Activated T-cell treated with anti-CD3 and anti-CD28 coated beads, Interleukin-2, amount 50 U/mL, for 48 hours (primary cell): ENCODE data around the gene CKAP2L.

Experiments used
- DNase-seq, 2 experiments: peaks; one replicate each; pipeline ENCODE4 v3.0.0-alpha.2; 2020

CKAP2L gene

GRCh38 chr2:112791693-112792230, 27.4 kb upstream of the CKAP2L start:
- no peak for DNase-seq

DNA sequence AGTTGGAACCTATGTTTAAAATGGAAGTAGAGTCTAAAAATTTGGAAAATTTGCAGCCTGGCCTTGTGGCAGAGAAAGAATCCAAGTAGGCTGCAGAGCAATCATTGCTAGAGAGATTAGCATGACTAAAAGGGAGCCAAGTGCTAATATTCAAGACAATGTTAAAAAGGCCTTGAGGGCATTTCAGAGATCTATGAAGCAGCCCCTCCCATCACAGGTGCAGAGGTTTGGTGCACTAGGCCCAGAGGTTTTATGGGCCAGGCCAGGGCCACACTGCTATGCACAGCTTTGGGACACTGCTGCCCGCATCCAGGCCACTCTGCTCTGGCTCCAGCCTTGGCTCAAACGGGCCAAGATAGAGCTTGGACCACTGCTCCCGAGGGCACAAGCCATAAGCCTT, 26.6 kb upstream of the CKAP2L start:
- DNase-seq = no peak

GRCh38 chr2:112790305-112790704, 25.9 kb upstream of the CKAP2L start:
- DNase-seq = no peak

DNA sequence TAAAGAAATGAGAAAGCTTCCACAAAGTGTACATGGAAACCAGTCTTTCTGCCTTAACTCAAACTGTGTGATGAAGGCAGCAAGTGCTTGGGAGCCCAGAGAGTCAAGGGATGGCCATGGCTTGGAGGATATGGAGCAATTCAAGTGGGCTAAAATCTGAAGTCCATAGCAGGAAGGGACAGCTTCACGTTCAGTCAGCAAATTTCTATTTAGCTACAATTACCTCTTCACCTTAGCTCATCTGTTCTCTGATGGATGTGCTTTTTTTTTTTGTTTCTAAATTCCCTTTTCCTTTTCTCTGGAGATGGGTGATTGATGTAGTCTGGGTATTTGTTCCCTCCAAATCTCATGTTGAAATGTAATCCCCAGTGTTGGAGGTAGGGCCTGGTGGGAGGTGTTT, 24.8 kb upstream of the CKAP2L start:
- no peak for DNase-seq

DNA sequence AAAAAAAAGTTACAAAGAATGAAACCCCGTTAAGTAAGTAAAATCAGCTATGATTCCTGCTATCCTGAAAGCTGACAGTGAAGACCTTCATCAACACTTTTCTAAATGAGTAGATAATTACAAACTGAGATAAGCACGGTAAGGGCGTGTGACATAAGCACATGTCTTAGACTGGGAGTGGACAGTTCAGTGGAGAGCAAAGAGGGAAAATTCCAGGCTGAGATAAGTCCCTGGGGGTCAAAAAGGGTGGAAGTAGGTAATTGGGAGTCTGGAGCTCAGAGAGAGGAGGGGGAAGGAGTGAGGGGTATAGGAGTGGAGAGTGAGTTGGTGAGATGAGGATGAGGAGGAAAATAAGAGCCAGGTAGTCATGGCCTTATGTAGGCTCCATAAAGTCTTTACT, 24.2 kb upstream of the CKAP2L start:
- no peak for DNase-seq

DNA sequence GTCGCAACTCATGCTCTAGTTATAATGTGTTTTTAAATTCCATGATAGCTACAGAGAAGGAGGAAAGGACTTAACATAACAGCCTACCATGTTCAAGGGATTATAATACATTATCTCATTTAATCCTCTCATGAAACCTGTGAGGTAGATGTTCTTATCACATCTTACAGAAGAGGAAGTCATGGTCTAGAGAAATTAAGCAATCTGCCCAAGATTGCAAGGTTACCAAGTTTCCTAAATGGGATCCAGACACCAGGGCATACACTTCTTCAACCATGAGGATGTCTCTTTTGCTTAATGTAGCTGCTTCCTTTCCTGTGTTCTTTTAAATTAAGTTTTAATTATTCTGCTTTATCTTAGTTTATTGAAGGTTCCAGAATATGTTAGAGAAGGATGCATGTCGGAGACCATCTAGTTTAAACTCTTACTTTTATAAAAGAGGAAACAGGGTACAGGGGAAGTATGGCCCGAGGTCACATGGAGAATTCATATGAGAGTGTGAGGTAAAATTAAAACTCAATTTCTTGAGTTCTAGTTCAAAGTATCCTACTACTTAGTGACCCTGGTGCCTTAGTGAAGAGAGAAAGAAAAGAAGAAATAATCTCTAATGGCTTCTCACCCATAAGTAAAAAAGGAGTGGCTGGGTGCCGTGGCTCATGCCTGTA, 23.5 kb upstream of the CKAP2L start:
- no peak for DNase-seq

DNA sequence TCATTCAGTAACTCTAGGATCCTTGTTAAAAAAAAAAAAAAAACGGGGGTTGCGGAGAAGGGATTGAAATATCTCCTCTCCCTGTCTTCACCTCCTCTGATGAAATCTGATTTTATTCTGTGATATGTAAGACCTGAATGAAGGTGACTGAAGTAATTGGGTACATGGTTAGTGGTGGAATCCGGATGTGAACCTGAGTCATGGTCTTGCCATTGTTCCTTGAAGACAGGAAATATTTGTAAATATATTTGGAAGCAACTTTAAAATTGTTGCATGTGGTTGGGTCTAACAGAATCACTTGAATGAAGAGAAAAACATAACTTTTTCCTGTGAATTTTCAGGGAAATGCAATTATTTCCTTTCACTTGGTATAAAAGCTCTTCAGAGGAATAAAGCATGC, 22.9 kb upstream of the CKAP2L start:
- no peak for DNase-seq

GRCh38 chr2:112784199-112785189, 20.1 kb upstream of the CKAP2L start, which contains the start of gene IL1A:
Gene IL1A, minus strand, starts transcription at chr2:112784493. Its CDS starts 723 bp downstream, at chr2:112783770.
- no peak for DNase-seq

- DNase-seq = no peak
Observed at GRCh38 chr2:112783187-112783714, 18.8 kb upstream of the CKAP2L start.

DNA sequence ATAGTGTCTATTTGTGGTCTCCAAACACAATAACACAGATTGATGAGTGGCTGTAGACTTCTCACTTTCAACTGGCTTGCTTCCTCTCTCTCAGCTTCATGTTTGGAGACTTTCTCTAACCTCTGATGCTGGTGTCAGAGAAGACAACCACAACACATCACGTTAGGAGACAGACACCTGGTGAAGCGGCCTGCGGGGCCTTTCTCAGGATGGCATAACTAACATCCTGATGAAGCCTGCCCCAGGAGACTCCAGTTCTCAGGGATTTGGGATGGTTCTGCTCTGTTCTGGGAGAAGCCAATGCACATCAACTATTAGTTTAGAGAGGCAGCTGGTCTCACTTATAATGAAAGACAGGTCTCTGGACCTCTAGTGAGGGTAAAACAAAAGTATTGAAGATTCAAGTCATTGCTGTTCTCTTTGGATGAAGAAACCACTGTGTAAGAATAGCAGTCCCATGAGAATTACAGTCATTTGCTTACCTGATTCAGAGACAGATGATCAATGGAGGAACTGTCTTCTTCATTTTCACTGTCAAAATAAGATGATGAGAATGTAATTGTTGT, 17.9 kb upstream of the CKAP2L start:
- DNase-seq = no peak

GRCh38 chr2:112779598-112779997, 15.2 kb upstream of the CKAP2L start:
- DNase-seq = no peak

DNA sequence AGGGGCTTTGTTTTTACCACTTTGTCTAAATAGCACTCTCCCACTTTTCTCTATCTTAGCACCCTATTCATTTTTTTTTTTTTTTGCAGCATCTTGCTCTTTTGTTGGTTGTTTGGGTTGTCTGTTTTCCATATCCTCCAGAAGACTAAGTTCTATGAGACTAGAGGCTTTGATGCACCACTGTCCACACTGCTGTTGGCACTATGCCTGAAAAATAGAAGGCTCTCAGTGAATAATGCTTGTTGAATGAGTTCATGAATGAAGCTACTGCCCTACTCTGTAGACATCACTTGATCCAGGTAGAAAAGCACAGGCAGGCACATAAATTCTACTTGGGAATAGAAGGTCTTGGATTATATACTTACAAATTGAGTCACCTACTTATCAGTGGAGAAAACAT, 12.6 kb upstream of the CKAP2L start:
- no peak for DNase-seq

DNA sequence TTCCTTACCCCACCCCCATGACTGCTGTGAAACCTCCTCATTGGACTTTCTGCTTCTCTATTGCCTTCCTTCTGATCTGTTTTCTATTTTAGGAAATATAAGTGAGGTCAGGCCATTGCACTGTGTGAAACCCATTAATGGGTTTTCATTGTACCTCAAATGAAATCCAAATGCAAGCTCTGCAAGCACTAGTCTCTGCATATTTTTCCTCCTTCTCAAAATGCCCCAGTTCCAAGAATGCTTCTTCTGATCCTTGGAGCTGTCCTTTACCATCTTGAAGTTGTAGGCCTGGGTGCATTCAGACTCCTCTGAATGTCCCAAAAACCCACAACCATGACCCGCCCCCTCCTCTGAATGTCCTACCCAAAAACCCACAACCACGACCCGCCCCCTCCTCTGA, 11.7 kb upstream of the CKAP2L start:
- DNase-seq = no peak

GRCh38 chr2:112774536-112775285, 10.3 kb upstream of the CKAP2L start:
- DNase-seq = no peak

- no peak for DNase-seq
Observed at GRCh38 chr2:112773556-112773955, 9.1 kb upstream of the CKAP2L start.

DNA sequence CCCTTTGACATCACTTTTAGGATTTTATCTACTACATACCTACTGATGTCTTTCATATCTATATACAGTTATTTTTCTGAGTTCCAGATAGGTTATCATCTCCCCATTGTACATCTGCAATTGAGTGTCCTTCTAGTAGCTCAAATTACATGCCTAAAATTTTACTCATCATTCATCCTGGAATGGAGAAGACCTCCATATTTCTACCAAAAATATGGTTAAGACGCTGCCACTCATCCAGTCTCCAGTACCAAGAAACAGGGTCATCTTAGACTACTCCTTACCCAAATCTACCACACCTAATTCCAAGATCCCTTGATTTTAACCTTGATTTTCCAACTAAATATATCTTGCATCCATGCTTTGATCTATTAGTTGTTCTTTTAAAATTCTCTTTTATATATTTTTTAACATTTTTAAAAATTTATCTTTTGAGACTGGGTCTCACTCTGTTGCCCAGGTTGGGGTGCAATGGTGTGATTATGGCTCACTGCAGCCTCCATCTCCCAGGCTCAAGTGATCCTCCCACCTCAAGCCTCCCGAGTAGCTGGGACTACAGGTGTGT, 8.6 kb upstream of the CKAP2L start:
- no peak for DNase-seq

GRCh38 chr2:112772322-112772721, 7.9 kb upstream of the CKAP2L start:
- no peak for DNase-seq

DNA sequence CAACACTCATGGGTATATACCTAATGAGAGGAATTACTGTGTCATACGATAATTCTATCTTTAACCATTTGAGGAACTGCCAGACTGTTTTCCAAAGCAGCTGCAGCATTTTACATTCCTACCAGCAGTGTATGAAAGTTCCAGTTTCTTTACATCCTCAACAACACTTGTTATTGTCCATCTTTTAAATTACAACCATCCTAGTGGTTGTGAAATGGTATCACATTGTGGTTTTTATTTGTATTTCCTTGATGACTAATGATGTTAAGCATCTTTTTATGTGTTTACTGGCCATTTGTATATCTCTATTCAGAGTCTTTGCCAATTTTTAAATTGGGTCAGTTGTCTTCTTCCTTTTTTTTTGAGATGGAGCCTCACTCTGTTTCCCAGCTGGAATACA, 4.0 kb upstream of the CKAP2L start:
- no peak for DNase-seq

- no peak for DNase-seq
Observed at GRCh38 chr2:112767693-112768330, 3.4 kb upstream of the CKAP2L start.

GRCh38 chr2:112765251-112765650, 842 bp upstream of the CKAP2L start:
- DNase-seq = no peak

- no peak for DNase-seq
Observed at GRCh38 chr2:112762276-112762675, 2.1 kb downstream of the CKAP2L start.

GRCh38 chr2:112760149-112760548, 4.3 kb downstream of the CKAP2L start:
- DNase-seq = no peak
